Nucleus accumbens (tissue), 56 donors: ENCODE results near the gene RPL19.
A peak's percentile ranks its signal among the peaks of the same experiment; 100 is the strongest.

Experiments
- DNase-seq, 56 donors: peaks; one replicate each; lab custom pipeline; 2025; lab: John Stamatoyannopoulos, UW

RPL19 gene

GRCh38 chr17:39222866-39223834, 23.1 kb downstream of the RPL19 start:
- no peak for DNase-seq

DNA sequence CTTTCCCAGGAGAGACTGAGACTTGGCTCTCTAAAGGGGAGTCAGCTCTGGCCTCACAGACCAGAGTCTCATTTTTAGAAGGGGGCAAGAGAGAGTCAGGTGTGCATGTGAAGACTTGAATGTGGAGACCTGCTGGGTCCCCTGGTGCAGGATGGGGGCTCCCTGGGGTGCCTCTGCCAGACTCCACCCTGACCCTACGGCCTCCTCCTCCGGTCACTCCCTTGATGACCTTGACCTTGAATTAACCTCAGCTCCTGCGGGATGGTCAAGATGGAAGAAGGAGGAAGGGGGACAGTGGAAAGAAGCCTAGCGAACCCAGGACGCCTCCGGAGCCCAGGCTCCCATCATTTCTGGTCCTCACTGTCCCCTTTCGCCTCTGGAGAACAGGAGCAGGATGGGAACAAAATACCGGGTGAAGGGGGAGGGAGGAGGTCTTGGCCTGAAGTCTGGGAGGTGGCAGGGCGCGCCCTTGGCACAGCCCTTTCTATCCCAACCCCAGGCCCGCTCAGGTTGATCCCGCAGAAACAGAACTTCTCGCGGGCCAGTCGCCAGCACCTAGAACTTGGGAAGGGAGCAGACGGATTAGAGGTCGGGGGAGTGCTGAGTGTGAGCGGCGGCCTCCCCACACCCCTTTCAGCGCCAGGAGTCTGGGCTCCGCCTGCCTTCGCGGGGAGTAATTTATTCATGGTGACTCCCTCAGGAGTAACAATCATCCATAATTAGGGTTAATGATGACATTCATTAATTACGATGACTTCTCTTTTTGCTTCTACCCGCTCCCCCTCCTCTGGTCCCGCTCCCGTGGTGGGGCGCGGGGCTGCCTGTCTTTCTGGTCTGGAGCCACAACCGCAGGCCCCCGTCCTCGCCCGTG, 24.1 kb downstream of the RPL19 start:
- peak in 4 of 56 donors; percentile 13 to 27 (median 20) for DNase-seq

DNA sequence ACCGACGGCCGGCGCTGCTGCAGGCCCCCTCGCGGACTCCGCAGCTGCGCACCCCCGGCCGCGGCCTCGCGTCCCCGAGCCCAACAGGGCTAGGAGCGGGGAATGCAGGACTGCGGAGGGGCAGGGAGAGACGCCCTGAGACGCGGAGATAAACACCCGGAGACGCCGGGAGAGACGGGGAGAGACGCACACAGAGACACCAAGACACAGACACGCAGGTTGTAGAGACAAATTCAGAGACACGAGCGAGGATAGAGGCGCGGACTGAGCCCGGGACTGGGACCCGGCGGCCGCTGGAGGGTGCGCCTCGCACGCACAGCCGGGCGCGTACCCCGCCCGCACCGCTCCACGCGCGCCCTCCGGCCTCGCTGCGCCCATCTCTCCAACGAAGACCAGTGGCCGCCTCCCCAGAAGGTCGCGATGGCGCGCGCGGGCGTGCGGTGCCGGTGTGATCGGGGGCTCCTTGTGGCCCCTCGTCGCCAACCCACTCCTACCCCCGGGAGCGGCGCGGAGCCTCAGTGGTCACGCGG, 24.8 kb downstream of the RPL19 start:
- DNase-seq, result no peak

- DNase-seq, result no peak
Measured at GRCh38 chr17:39225308-39225958, 25.4 kb downstream of the RPL19 start, which contains the start of gene STAC2. STAC2 (minus strand) TSS chr17:39225945; CDS start chr17:39225502, 443 bp downstream.

DNA sequence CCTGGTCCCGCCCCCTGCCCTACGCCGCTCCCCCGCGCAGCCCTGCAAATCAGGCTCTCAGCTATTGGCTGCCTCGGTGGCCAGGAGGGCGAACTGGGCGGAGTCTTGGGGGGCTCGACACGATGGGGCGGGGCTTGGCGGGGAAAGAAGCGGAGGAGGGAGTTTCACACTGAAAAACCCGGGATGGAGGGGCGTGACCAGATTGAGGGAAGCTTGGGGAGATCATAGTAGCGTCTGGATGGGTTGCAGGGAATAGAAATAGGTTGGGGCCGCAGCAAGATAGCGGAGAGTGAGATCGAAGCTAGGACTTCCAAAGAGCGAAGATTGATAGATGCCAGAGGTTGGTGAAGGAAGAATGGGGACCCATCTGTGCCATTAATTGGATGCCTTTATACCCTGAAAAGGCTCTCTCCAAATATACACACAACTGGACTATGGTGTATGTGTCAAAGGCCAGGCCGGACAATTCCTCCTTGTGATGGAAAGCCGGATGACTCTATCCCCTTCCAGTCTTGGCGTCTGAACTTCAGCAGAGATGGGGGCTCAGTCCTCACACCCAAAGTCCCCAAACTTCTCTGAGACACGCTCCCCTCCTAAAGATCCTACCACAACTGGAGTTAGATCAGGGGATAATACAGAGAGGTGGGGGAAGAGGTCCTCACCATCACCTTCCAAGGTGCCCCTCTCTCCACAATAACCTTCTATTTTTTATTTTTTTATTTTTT, 26.0 kb downstream of the RPL19 start:
- peak in 43 of 56 donors; percentile 9 to 91 (median 56) for DNase-seq

GRCh38 chr17:39227364-39227919, 27.4 kb downstream of the RPL19 start:
- DNase-seq, result no peak

- DNase-seq, result no peak
Measured at GRCh38 chr17:39229274-39229913, 29.3 kb downstream of the RPL19 start.

DNA sequence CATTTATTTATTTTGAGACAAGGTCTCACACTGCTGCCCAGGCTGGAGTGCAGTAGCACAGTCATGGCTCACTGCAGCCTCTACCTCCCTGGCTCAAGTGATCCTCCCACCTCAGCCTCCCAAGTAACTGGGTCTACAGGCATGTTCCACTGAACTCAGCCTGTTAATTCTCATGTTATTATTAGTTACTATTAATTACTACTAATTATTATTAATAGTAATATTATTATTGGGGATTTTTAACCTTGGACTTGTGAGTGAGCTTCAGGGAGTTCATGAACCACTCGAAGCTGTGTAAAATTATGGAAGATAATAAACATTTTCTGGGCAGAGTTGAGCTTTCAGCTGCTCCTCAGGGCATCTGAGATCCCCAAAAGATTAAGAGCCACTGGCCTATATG, 30.3 kb downstream of the RPL19 start:
- no peak for DNase-seq

GRCh38 chr17:39231091-39231561, 31.0 kb downstream of the RPL19 start:
- DNase-seq, result no peak

- DNase-seq, result peak in 24 of 56 donors; percentile 11 to 63 (median 24)
Measured at GRCh38 chr17:39231591-39232551, 31.8 kb downstream of the RPL19 start.

DNA sequence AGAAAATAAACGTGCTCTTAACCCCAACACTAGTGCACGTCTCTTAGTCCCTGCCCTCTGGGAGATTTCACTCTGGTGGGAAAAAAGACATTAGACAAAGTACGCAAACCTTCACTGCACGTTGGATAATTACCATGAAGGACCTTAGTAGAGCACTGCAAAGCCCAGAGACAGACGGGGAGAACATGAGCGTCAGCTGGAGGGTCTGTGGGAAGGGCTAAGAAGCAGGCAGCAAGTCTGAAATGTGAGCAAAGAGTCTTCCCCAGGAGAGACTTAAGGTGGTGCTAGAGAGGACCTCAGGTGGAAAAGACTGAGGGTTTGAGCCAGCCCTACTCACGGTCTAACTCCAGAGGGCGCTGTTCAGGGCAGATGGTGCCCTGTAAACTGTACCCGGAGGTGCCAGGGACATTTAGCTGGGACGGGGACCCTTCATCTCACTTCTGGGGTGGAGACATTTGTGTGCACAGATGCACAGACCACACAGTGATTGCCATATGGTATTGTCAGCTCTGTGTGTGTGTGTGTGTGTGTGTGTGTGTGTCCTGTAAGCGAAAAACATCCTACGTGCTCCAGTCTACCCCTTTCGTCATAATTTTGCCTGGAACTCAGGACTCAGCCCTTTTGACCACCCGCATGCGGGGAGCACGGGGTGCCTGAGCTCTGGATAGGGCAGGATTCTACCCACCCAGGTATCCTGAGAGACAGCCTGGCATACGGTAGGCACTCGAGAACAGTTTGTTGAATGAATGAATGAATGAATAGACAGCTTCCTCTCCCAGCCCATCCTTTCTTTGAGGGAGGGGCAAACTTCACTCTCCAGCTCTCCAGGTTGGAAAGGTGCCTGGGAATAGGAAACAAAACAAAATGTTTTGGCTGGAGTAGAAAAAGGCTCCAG, 35.7 kb downstream of the RPL19 start:
- DNase-seq, result peak in 5 of 56 donors; percentile 14 to 41 (median 23)

DNA sequence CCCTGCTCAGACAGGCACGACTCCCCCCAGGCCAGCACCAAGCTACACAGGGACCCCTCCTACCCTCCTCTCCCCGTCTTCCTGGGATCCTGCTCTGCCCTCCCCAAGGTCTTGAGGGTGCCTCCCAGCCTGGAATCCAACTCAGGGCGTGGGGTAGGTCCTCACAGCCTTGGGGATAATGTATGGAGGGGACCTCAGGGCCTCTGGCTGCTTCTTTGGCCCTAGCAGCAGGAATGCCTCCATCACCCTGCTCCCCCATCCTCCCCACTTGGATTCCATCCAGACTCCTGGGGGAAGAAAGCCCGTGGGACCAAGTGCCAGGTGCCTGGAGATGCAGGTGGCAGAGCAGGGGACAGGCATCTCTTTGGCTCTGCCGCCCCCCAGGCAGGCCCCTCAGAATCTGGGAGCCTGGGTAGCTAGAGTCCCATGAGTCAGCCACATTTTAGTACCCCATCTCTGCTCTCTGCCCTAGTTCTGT, 36.4 kb downstream of the RPL19 start:
- DNase-seq, result no peak

GRCh38 chr17:39236981-39237441, 36.9 kb downstream of the RPL19 start:
- DNase-seq, result no peak

DNA sequence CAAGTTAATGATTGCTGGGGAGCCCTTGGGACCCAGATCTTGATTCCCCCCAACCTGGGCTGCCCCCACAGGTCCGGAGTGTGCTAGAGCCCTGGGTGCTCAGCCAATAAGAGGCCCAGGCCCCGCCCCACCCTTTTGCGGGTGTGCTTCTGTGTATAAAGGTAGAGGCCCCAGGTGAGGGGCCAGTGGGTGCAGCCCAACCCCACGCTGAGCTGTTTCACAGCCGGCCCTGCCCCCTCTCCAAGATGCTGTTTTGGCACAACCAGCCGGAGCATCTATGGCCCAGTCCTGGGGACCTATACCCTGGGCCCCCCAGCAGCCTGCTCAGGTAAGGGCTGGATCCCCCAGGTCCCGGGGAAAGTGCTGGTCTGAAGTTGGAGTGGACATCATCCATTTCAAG, 37.5 kb downstream of the RPL19 start:
- DNase-seq, result no peak

GRCh38 chr17:39238311-39238972, 38.4 kb downstream of the RPL19 start:
- no peak for DNase-seq
